Measurements from ENCODE around the gene MBLAC1. TPM values are rescaled to one million over a fixed set of nuclear protein-coding genes. Genes with fewer than 3 reads are reported as not detected.

Gene MBLAC1
- total and polyA plus RNA-seq, 10 of the 15 experiments (the other 5 are each of a cell fraction or from before 2014, with no cell fraction given) = 0.24 to 3.2 (median 1.8) TPM; not detected in 1

GRCh38 chr7:100177045-100178001 lies 50.6 kb downstream of the MBLAC1 start, which contains the start of the genes GPC2 and STAG3:
Gene GPC2, minus strand, starts transcription at chr7:100177381. Its CDS starts 182 bp downstream, at chr7:100177199.
Gene STAG3, plus strand, starts transcription at chr7:100177918. Its CDS starts 2,639 bp downstream, at chr7:100180557.
- Histone ChIP-seq H3K4me3 (peak within 1 kb of the TSS; percentile 85), H3K27me3 (replicated peaks in 1 of 2; ENCODE audit: control insufficient read depth in 2 of 2, insufficient read depth in 2 of 2, low read length in 1 of 2) (no peaks in the 10 kb centered on the region), H3K9ac (ENCODE audit: control insufficient read depth, insufficient read depth, low read length) (peak within 1 kb of the TSS; percentile 48; the same call in 1 of the 2 replicates), H3K79me2 (ENCODE audit: control insufficient read depth, insufficient read depth, low read length) (no peaks in the 10 kb centered on the region), H3K36me3 (ENCODE audit: control insufficient read depth in 2 of 2, insufficient read depth in 2 of 2, low read length in 1 of 2) (no peaks in the 10 kb centered on the region), H3K4me1 (ENCODE audit: control insufficient read depth, insufficient read depth, low read length) (peaks cover 7% of the 10 kb centered on the region), H3K27ac (ENCODE audit: control insufficient read depth, insufficient read depth) (no peak within 1 kb of the TSS), H3K4me2 (ENCODE audit: control insufficient read depth, insufficient read depth) (peak within 1 kb of the TSS; percentile 98), H2AFZ (ENCODE audit: control insufficient read depth, low read depth, low read length) (peak within 1 kb of the TSS; percentile 93), H3K9me3 (replicated peaks; ENCODE audit: control insufficient read depth, insufficient read depth, low read length) (no peaks in the 10 kb centered on the region), H4K20me1 (ENCODE audit: control insufficient read depth, insufficient read depth) (no peaks in the 10 kb centered on the region)
- FAIRE-seq (peak; percentile 91), ATAC-seq (peak; percentile 99), DNase-seq (ENCODE audit: low read depth, low spot score) (peak; percentile 76)
- WGBS (ENCODE audit: insufficient coverage, insufficient replicate concordance, low lambda C conversion rate, missing lambda C conversion rate) = 35% methylated on average over 68 of the region's 78 CpGs
- SMC1A ChIA-PET (ENCODE audit: uncharacterized antibody, unreplicated experiment) = interaction anchor here (0.6 to 1.1 kb wide), 4 partner anchors 13 to 98 kb away, joined by 3 to 4 read pairs (median 4); partner anchors contain the start of gene LAMTOR4
- RAD21 ChIA-PET (ENCODE audit: unreplicated experiment) = interaction anchor here (0.5 to 1.2 kb wide), 6 partner anchors 9 to 159 kb away, joined by 3 to 4 read pairs (median 4); partner anchors contain the start of genes GAL3ST4 and LAMTOR4
- intact Hi-C loops (cut with micrococcal nuclease; ENCODE audit: unreplicated experiment) = loop anchor here (5.0 kb wide), 1 partner anchor 40 kb away; the partner anchor contains the start of gene PVRIG
- no TSS peak for BruUV-seq (replicated peaks)
- POLR2A ChIA-PET = interaction anchor here (0.7 to 1.4 kb wide), 3 partner anchors 9 to 29 kb away, joined by 3 read pairs; partner anchors contain the start of genes GAL3ST4 and LAMTOR4
- CTCF ChIA-PET = interaction anchor here (0.7 to 4.3 kb wide), 6 partner anchors 12 to 44 kb away, joined by 3 to 36 read pairs (median 4); no protein-coding TSS in a partner anchor
- in situ Hi-C loops (cut with MboI) = no loop called here
- TF ChIP-seq EGR1 (IDR thresholded peaks at IDR 0.05; ENCODE audit: borderline replicate concordance in 1 of 2, low read depth in 2 of 2, low read length in 2 of 2) (0 out of 3 replicates have a peak, but pooled peaks of 1 of the 2 experiments have one; percentile 36), PBX3 (IDR thresholded peaks at IDR 0.05; ENCODE audit: insufficient replicate concordance, low read depth, low read length) (peak; percentile 30), EP300 (IDR thresholded peaks at IDR 0.05; ENCODE audit: borderline replicate concordance in 1 of 2, control insufficient read depth in 1 of 2, low read depth in 2 of 2, low read length in 2 of 2) (no peak), MEF2B (IDR thresholded peaks at IDR 0.05; ENCODE audit: partially characterized antibody, poor library complexity, severe bottlenecking) (peak; percentile 28), TARDBP (IDR thresholded peaks at IDR 0.05; ENCODE audit: borderline replicate concordance) (0 out of 2 replicates have a peak, but pooled peaks have one; percentile 61), NFIC (IDR thresholded peaks at IDR 0.05; ENCODE audit: low read depth, low read length) (no peak), BHLHE40 (IDR thresholded peaks at IDR 0.05; ENCODE audit: borderline replicate concordance in 1 of 2, low read depth in 2 of 2, low read length in 1 of 2) (peak in 1 of 2 experiments; percentile 60; a peak in 2 of 4 replicates), HDGF (IDR thresholded peaks at IDR 0.05) (0 out of 2 replicates have a peak, but pooled peaks have one; percentile 37), TAF1 (IDR thresholded peaks at IDR 0.05; ENCODE audit: borderline replicate concordance, low read depth, low read length) (0 out of 2 replicates have a peak, but pooled peaks have one; percentile 18), SP1 (IDR thresholded peaks at IDR 0.05; ENCODE audit: low read depth, low read length) (peak; percentile 54), NBN (IDR thresholded peaks at IDR 0.05) (no peak), NFYB (IDR thresholded peaks at IDR 0.05; ENCODE audit: insufficient read depth, low read depth, low read length) (peak; percentile 83; the same call in 1 of the 2 replicates), CEBPB (IDR thresholded peaks at IDR 0.05; ENCODE audit: borderline replicate concordance in 1 of 2, low read depth in 2 of 2, low read length in 2 of 2) (no peak)
- TF ChIP-seq, protein P1, sequence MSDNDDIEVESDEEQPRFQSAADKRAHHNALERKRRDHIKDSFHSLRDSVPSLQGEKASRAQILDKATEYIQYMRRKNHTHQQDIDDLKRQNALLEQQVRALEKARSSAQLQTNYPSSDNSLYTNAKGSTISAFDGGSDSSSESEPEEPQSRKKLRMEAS (IDR thresholded peaks at IDR 0.05; ENCODE audit: low read depth, low read length) = peak; percentile 52; the same call in 1 of the 2 replicates
- TF ChIP-seq, protein P2, sequence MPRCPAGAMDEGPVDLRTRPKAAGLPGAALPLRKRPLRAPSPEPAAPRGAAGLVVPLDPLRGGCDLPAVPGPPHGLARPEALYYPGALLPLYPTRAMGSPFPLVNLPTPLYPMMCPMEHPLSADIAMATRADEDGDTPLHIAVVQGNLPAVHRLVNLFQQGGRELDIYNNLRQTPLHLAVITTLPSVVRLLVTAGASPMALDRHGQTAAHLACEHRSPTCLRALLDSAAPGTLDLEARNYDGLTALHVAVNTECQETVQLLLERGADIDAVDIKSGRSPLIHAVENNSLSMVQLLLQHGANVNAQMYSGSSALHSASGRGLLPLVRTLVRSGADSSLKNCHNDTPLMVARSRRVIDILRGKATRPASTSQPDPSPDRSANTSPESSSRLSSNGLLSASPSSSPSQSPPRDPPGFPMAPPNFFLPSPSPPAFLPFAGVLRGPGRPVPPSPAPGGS (IDR thresholded peaks at IDR 0.05; ENCODE audit: borderline replicate concordance, insufficient read depth, low read depth, low read length, poor library complexity, severe bottlenecking) = no peak

Measured in GM12878 (cell line).